HepG2 (cell line): Measurements from ENCODE around the gene VAMP5. TPM values are rescaled to one million over a fixed set of nuclear protein-coding genes. Genes with fewer than 3 reads are reported as not detected.

Experiments used
- ARID3A ChIP-seq: IDR thresholded peaks from 2 replicates; pipeline ENCODE4 v1.6.1; 2012; ENCODE audit warnings: low read depth, low read length, improper control_type of control experiment
- ATM ChIP-seq: fragments of 450-650 bp; IDR thresholded peaks from 2 replicates; pipeline ENCODE4 v1.7.1; 2017; ENCODE audit warnings: mild to moderate bottlenecking, borderline replicate concordance
- CHD2 ChIP-seq: IDR thresholded peaks from 2 replicates; pipeline ENCODE4 v1.6.1; 2011; ENCODE audit warnings: low read depth, low read length, improper control_type of control experiment
- DNMT1 ChIP-seq: sonication (generic); formaldehyde crosslinking; IDR thresholded peaks from 2 replicates; pipeline ENCODE4 v1.5.1; 2020; ENCODE audit warnings: mild to moderate bottlenecking, missing genetic modification reagents
- ELF3 ChIP-seq: IDR thresholded peaks from 2 replicates; pipeline ENCODE4 v1.6.1; 2016; ENCODE audit warnings: missing genetic modification reagents, missing compliant biosample characterization
- HIVEP1 ChIP-seq: sonication (generic); formaldehyde crosslinking; IDR thresholded peaks from 2 replicates; pipeline ENCODE4 v1.4.0; 2020; ENCODE audit warnings: mild to moderate bottlenecking, missing genetic modification reagents
- LRRFIP1 ChIP-seq: sonication (generic); formaldehyde crosslinking; conservative IDR thresholded peaks from 2 replicates; pipeline ENCODE4 v1.4.0; 2020; ENCODE audit warnings: missing genetic modification reagents
- MYNN ChIP-seq: sonication (generic); formaldehyde crosslinking; IDR thresholded peaks from 2 replicates; pipeline ENCODE4 v1.4.0; 2020; ENCODE audit warnings: mild to moderate bottlenecking, low read depth, missing genetic modification reagents
- RBFOX2 ChIP-seq: fragments of 200-400 bp; formaldehyde crosslinking; IDR thresholded peaks from 2 replicates; pipeline ENCODE4 v1.6.1; 2017; ENCODE audit warnings: low read depth, mild to moderate bottlenecking, low read length
- SNAPC5 ChIP-seq: sonication (generic); formaldehyde crosslinking; IDR thresholded peaks from 2 replicates; pipeline ENCODE4 v1.8.1; 2023; ENCODE audit warnings: mild to moderate bottlenecking, missing genetic modification reagents, borderline replicate concordance
- SPEN ChIP-seq: sonication (generic); formaldehyde crosslinking; IDR thresholded peaks from 2 replicates; pipeline ENCODE4 v1.5.1; 2020; ENCODE audit warnings: low read depth, mild to moderate bottlenecking, missing genetic modification reagents
- STAT5B ChIP-seq: sonication (generic); formaldehyde crosslinking; IDR thresholded peaks from 2 replicates; pipeline ENCODE4 v1.4.0; 2020; ENCODE audit warnings: missing genetic modification reagents
- TAF15 ChIP-seq: fragments of 200-400 bp; formaldehyde crosslinking; IDR thresholded peaks from one replicate; pipeline ENCODE4 v1.6.1; 2018; ENCODE audit warnings: mild to moderate bottlenecking, low read depth, low read length; ENCODE audit not compliant: poor library complexity, severe bottlenecking
- TEAD3 ChIP-seq: optimal IDR thresholded peaks from 2 replicates; pipeline ENCODE3; 2016; ENCODE audit warnings: borderline replicate concordance
- THAP8 ChIP-seq: sonication (generic); formaldehyde crosslinking; IDR thresholded peaks from 2 replicates; pipeline ENCODE4 v1.5.1; 2020; ENCODE audit warnings: missing genetic modification reagents, mild to moderate bottlenecking, borderline replicate concordance
- ZNF160 ChIP-seq: sonication (generic); formaldehyde crosslinking; IDR thresholded peaks from 2 replicates; pipeline ENCODE4 v1.8.0; 2022; ENCODE audit warnings: mild to moderate bottlenecking, inconsistent platforms, missing genetic modification reagents
- ZNF660 ChIP-seq: sonication (generic); formaldehyde crosslinking; IDR thresholded peaks from 2 replicates; pipeline ENCODE4 v1.5.1; 2020; ENCODE audit warnings: mild to moderate bottlenecking, low read depth, missing genetic modification reagents, borderline replicate concordance
- ZNF670 ChIP-seq: sonication (generic); formaldehyde crosslinking; IDR thresholded peaks from 2 replicates; pipeline ENCODE4 v1.8.0; 2022; ENCODE audit warnings: mild to moderate bottlenecking, missing genetic modification reagents, borderline replicate concordance
- ZNF678 ChIP-seq: sonication (generic); formaldehyde crosslinking; IDR thresholded peaks from 2 replicates; pipeline ENCODE4 v1.4.0; 2020; ENCODE audit warnings: mild to moderate bottlenecking, missing genetic modification reagents
- ZNF740 ChIP-seq: sonication (generic); formaldehyde crosslinking; IDR thresholded peaks from 2 replicates; pipeline ENCODE4 v1.4.0; 2020; ENCODE audit warnings: missing genetic modification reagents
- ZSCAN21 ChIP-seq: sonication (generic); formaldehyde crosslinking; IDR thresholded peaks from 2 replicates; pipeline ENCODE4 v1.8.0; 2022; ENCODE audit warnings: mild to moderate bottlenecking, missing genetic modification reagents, moderate library complexity, borderline replicate concordance
- polyA plus RNA-seq, 8 experiments: library from polyadenylated mRNA; depleted of rRNA in 3 of 8; stranded (reverse) in 7 of 8; unstranded in 1 of 8; fragments of >200 nt; fragmentation: Illumina TruSeq in 4 of 8; extraction: Trizol in 4 of 8; gene quantifications; 2 replicates each; pipeline versions ENCODE4 v1.2.1 to v1.2.3, GENCODE V29; 2011 to 2016; ENCODE audit warnings: low read depth in 4 of 8, missing spikeins in 1 of 8, mixed read lengths in 1 of 8; ENCODE audit not compliant: insufficient read depth in 1 of 8
- total RNA-seq, 5 experiments: library from RNA; depleted of rRNA; stranded (reverse); fragments of >200 nt; fragmentation: Illumina TruSeq; extraction: Trizol; gene quantifications; 2 replicates each; pipeline ENCODE4 v1.2.3, GENCODE V29; 2016; ENCODE audit warnings: low read depth in 1 of 5

The VAMP5 gene
- total and polyA plus RNA-seq, 2 of the 13 experiments (the other 11 are each of a cell fraction or from before 2014, with no cell fraction given) = 7.2 to 56.7 TPM

GRCh38 chr2:85601771-85602475 lies 17.7 kb downstream of the VAMP5 start (continued):
- 0 out of 2 replicates have a peak, but pooled peaks have one; percentile 9 for TF ChIP-seq ZNF160
- 0 out of 2 replicates have a peak, but pooled peaks have one; percentile 17 for TF ChIP-seq MYNN (CRISPR knock-in tag)
- TF ChIP-seq ZNF740 (CRISPR knock-in tag) = peak; percentile 37; the same call in 1 of the 2 replicates
- peak; percentile 74; the same call in 1 of the 2 replicates for TF ChIP-seq ZSCAN21 (CRISPR knock-in tag)
- TF ChIP-seq SNAPC5 (CRISPR knock-in tag) = no peak
- TF ChIP-seq ZNF678 = no peak
- 0 out of 2 replicates have a peak, but pooled peaks have one; percentile 24 for TF ChIP-seq HIVEP1 (CRISPR knock-in tag)
- no peak for TF ChIP-seq ARID3A
- TF ChIP-seq RBFOX2 = no peak
- peak; percentile 39 for TF ChIP-seq TAF15
- peak; percentile 66; the same call in 1 of the 2 replicates for TF ChIP-seq THAP8 (CRISPR knock-in tag)
- peak; percentile 63 for TF ChIP-seq TEAD3 (CRISPR knock-in tag)
- no peak for TF ChIP-seq ZNF660 (CRISPR knock-in tag)
- no peak; the same call in 1 of the 2 replicates for TF ChIP-seq DNMT1
- peak; percentile 11; the same call in 1 of the 2 replicates for TF ChIP-seq CHD2
- no peak for TF ChIP-seq SPEN
- TF ChIP-seq STAT5B (CRISPR knock-in tag) = no peak
- TF ChIP-seq ELF3 (CRISPR knock-in tag) = no peak
- TF ChIP-seq ZNF670 (CRISPR knock-in tag) = no peak
- TF ChIP-seq ATM = no peak
- no peak for TF ChIP-seq LRRFIP1 (CRISPR knock-in tag)
